Epithelial cell of prostate (primary cell): ENCODE measurements around the gene TNNC1.
A peak's percentile ranks its signal among the peaks of the same experiment; 100 is the strongest.

Source experiments
- DNase-seq: peaks from one replicate; pipeline ENCODE4 v3.0.0-alpha.2; 2011; ENCODE audit warnings: low read depth, low spot score
- H3K27ac ChIP-seq: fragments of 450-650 bp; 2 replicates; pipeline ENCODE4 v1.5.1; 2017; ENCODE audit warnings: mild to moderate bottlenecking

The TNNC1 gene

DNA sequence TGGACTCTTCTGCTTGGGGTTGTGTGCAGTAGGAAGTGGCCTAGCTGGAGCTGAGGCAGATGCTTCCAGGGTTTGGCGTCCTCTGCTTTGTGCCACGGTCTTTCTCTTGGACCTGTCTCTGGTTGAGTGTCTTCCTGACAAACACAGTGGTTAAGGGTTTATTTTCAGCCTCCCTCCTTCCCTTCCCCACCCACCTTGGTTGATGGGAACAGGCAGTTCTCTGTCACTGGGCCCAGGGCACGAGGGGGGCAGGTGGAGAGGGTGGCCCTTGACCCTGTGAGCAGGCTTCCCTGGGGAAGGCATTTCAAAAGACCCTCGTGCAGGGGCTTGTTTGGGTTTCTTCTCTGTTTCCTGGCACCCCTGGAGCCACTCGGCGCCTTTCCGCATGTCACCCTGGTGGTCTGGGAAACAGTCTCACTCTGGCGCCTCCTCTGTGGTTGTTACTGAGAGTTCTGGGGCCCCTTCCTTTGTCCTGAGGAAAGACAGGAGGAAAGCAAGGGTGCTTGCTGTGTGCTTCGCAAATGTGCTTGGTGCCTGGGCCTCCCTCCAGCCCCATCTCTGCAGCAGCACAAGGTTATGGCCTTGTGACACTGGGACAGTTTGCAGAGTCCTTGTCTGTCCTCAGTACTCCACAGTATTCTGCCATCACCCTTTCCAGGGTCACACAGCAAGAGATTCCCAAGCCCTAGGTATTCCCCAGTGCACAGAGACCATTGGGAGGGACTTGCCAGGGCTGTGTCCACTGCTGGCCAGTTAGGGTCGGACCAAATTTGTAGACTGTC is 31.0 kb upstream of the TNNC1 start:
- no peak overlapping the region for H3K27ac ChIP-seq
- DNase-seq = no peak

DNA sequence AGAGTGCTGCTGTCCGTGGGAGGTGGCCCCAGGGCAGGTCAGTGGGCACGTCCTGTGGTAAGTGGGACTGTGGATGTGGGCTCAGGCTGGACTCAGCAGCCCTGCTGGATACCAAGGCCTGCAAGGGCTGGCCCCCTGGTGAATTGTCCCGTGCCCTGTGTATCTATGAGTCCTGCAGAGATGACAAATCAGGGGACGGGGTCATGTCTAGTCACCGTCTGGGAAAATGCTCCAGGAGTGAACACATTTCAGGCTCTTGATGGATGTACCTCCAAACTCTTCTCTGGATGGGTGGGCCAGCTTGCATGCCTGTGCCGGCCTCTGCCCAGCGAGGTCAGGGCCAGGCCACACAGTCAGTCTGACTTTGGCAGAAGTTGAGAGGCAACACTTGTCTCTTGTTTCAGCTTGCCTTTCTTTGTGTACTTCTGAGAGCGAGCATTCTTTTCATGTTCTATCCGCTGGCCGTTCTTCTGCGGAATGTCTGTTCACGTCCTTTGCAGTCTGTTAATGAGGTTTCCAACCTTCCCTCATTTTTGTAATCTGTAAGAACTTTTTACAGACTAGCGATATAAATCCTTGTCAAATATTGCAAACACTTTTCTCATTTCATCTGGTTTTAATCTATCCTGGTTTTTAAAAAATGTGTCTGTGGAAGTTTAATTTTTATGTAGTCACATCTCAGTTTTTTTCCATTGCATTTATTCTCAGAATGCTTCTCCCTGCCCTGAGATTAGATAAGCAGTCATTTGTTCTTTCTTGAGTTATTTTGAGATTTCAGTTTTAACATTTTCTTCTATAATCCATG is 29.9 kb upstream of the TNNC1 start:
- peak; percentile 27 for DNase-seq
- H3K27ac ChIP-seq = peak overlapping the region; percentile 47

DNA sequence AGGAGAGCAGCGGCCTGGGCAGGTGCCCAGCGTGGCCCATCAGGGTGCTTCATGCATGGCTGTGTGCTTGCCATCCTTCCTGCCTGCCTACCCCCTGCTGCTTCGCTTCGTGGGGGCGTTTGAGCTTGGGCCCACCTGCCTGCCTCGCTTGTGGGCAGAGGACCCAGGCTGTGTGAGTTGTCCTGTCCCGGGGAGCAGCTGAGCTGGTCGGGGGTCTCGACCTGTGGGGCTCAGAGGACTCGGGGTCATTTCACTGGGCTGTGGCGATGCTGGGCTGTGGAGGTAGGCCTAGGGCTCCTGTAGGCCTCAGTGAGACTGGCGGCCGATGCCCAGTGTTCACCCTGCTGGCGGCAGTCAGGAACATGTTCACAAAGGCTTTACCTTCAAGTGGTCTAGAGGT is 29.2 kb upstream of the TNNC1 start:
- peak overlapping the region; percentile 47 for H3K27ac ChIP-seq
- DNase-seq = no peak

DNA sequence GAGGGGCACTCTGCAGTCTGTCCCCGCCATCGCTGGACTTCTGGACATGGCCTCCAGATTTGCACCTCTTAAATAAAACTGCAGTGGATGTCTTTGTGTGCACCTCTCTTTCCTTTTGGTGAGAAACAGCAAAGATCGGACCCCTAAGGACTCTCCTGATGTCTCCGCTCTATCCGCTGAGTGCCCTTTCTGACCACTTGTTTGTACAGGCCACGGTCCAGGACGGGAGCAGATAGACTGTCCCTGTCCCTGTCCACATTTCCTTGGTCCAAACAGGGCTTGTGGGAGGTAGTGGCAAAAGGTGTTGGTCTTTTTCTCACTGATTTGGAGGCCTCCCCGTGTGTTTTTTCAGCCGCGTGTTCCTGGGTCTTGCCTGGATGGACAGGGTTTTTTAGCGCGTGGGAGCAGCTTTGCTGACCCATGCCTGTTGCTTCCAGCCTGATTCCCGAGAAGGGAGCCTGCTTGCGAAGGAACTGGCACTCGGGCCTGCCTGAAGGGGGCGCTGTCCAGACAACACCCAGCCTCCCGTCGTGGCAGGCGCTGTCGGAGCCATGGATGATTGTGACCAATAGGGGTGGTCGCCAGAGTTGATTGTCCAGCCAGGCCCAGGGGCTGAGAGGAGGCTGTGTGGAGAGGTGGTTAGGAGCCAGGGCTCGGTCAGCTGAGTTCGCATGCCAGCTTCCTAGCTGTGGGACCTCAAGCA is 28.1 kb upstream of the TNNC1 start:
- DNase-seq = no peak
- no peak overlapping the region for H3K27ac ChIP-seq

DNA sequence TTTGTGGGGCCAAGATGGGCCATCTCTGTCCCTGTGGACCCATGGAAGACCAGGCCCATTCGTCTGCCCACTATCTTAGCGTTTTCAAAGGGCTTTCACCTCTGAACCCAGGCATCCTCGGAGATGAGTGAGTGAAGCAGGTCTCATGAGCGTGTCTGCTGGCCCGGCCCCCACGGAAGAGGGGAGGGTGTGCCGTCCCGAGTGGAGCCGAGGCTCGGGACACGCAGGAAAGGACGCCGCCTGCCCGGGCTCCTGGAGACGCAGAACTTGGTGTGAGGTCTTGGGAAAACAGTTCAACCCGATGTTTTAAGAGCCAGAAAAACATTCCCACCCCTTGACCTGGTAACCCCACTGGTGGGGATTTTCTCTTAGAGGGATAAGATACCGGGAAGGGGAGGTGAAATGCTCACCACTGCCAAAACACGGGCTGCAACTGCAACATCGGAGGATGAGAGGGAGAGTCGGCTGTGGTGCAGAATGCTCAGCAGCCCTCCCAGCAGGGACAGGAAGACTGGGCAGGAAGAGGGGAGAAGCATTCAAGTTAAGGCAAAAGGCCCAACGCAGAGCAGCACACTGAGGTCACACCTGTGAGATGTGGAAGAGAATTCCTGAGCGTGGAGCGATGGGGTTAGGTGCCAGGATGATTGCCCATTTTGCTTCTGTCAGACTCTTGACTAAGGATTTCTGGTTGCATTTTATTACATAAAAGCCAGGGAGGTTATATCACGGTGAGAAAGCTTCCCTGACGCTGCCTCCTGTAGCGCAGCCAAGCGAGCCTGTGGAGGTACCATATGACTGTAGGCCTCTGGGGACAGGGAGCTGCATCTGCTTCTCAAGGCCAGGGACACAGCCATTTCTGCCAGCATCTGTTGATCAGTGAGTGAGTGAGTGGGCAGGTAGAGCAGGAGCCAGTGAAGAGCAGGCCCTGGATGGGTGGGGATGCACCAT is 27.2 kb upstream of the TNNC1 start:
- no peak for DNase-seq

DNA sequence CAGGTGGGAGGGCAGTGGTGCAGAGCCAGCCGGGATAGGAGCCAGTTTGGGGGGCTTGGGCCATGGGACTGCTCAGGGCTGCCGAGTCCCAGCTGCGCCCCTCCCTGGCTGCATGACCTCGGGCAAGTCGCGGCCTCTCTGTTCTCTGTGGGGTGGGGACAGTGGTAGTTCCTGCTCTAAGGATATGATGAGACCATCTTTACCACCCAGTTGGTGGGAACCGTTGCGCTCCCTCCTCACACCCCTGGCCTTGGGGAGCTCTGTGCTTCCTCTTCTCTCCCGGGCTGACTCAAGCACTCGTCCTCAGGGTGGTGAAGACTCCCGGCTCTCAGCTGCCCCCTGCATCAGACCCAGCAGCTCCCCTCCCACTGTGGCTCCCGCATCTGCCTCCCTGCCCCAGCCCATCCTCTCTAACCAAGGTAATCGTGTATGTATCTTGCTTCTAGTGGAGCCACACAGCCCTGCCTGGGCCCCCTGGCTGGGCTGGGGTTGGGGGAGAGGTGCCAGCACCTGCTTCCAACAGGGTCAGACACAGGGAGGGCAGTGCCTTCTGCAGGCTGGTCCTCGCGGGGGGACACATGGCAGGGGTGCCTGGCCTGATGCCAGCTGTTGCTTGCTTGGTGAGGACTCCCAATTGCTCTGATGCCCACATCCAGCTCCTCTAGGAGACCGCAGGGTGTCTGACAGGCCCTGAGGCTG is 26.2 kb upstream of the TNNC1 start:
- no peak overlapping the region for H3K27ac ChIP-seq
- DNase-seq = no peak

More for the DNA sequence above, 27.2 kb upstream of the TNNC1 start:
- H3K27ac ChIP-seq = no peak overlapping the region

DNA sequence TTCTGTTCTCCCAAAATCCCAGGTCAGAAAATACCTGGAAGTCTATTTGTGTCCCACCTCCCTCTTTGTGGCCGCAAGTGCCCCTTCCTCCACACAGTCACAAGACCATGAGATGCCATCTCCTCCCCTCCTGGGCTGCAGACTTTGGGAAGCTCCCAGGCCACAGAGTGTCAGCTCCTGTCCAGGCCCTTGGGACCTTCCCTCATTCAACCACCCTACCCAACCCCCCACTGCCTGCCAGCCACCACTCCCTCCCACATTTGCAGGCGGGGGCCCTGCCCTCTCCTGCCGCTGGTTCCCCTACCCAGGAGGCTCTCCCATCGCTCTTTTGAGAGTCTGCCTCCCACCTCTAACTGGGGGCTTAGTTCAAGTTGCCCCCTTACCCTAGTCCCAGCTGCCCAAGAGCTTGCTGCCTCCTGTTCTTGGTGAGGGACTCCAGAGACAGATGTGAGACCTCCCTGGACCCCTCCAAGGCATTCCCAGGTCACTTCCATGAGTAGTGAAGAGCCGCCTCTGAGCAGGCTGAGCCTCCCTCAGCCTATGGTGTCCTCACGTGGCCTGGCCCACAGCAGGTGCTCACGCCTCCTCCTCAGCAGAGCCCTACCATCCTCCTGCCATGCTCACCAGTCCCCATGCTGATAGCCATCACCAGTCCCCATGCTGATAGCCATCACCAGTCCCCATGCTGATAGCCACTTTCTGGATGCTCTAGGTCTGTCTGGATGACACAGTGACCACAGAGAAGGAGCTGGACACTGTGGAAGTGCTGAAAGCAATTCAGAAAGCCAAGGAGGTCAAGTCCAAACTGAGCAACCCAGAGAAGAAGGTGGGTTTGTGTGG is 25.4 kb upstream of the TNNC1 start:
- no peak for DNase-seq
- H3K27ac ChIP-seq = no peak overlapping the region

DNA sequence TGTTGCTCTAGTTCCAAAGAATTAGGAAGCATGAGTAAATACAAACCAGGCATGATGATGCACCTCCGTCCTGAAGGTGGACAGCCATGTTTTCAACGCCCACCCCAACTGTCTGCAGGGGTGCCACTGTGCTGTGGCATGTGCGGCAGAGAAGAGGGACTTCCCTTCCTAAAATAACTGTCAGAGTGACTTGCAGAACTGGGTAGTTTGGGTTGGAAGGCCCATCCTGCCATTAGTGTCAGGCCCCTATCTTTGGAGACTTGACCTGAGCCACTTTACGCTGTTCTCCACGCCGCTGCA is 23.9 kb upstream of the TNNC1 start:
- no peak for DNase-seq
- H3K27ac ChIP-seq = no peak overlapping the region

DNA sequence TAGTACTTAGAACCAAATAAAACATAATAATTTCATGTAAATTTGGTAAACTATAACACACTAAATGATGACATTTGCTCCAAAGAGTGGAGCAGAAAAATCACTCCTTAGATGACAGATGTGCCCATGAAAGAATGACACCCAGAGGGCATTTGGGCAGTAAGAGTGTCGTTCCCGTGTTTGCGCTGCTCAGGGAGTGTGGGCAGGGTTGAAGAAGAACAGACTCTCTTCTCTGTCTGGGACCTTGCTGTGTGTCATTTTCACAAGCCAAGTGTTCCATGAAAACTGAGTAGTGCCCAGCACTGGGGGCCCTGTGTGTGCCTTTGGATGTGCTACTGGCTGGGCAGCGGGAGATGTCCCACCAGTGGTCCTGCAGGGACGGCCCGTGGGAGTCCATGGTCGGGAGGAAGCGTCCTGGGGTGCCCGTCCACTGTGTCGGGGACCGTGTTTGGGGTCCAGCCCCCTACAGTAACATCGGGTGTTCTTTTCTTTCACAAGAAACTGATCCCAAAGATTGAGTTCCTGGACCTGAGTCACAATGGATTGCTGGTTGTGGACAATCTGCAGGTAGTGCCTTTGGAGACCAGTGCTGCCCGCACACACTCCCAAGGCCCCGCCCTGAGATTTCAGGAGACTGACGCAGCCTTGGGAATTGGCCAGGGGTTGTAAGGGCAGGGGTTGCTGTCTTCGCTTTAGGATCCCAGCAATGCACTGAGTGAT is 23.4 kb upstream of the TNNC1 start:
- no peak for DNase-seq
- no peak overlapping the region for H3K27ac ChIP-seq

DNA sequence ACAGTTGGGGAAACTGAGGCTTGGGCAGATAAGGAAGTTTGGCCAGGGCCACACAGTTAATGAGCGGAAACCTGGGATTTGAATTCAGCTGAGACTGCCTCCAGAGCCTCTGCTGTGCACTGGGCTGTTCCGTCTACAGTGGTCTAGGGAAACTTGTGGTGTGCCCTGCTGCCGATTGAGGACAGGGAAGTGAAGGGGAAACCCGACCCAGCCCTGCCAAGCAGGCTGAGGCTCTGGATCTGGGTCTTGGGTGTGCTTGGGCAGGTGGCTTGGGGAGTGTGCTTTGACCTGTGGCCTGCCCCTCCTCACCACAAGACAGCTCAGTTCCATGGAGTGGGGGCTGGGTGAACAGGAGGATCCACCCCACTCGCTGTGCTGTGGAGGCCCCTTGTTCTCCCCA is 19.2 kb upstream of the TNNC1 start:
- no peak for DNase-seq
- H3K27ac ChIP-seq = no peak overlapping the region

DNA sequence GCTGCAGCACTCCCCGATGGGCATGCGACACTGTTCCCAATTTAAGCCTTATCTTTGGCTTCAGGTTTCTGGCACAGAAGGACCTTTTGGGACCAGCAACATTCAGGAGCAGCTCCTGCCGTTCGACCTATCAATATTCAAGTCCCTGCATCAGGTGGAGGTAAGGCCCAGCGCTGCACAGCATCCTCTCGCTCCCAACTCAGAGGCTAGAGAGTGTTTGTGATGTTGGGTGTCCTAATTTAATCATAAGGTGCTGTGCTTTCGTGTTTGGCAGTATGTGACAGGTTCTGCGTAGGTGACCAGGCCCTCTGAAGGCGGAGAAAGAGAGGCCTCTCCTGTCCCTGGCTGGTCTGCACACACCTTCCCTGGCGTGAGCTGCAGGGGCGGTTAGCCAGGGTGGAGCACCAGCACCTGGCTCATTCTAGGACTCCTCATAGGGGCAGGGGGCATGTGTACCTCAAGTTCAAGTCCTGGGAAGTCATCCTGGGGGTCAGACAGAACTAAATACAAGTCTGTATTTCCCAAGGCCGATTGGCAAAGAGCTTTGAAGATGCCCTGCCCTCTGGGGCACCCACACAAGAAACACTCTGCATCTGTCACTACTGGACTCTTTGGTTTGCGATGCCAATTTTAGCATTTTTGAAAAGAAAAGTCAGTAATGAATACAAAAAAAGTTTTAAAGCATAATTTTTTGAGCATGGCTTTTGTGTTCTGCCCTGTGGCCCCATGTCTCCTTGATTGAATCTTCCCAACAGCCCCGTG is 18.6 kb upstream of the TNNC1 start:
- H3K27ac ChIP-seq = no peak overlapping the region
- DNase-seq = no peak

DNA sequence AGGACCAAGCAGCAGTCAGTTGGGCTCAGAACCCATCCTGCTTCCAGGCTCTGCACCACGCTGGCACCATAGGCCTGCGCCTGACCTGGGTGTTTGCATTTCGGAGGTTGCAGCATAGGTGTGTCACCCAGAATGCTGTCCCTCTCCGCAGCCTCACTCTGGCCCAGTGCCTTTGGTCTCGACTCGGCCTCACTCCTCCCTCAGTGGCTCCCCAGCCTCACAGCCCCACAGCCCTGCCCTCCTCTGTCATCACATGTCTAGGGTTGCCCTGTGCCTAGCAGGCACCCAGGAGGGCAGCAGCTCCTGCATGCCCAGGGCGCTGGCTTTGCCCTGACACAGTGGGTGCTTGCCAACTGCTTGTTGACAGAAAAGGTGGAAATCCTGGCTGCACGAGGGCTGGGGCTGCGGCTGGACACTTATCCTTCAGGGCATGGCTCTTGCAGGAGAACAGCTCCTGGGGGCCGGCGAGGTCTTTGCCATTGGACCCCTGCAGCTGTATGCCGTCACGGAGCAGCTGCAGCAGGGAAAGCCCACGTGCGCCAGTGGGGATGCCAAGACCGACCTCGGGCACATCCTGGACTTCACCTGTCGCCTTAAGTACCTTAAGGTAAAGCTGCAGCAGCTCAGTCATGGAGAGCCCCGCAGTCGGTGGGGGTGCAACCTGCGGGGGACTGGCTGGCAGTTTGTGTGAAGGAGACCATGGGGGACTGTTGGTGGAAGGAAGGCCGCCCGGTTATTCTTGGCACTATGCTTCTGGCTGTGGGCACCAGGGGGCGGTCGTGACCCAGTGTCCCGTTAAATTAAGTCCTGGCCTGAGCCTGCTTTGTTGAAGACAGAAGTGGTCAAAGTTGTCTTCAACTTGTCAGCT is 17.8 kb upstream of the TNNC1 start:
- DNase-seq = no peak
- H3K27ac ChIP-seq = no peak overlapping the region

DNA sequence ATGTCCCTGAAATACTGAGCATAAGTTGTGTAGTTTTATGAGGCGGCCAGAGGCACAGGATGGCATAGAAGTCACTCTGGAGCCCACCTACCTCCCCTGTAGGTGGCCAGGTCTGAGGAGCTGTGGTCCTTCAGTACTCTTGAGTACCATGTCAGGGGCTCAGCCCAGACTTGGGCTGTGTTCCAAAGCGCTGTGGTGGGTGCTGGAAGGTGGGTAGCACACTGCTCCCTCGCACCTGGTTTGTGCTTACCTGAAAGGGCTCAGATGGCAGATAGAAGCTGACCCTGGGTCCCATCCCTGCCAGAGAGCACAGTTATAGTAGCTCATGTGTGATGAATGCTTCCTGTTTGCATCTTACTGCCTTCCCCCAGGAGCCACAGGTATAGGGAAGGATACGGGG is 17.1 kb upstream of the TNNC1 start:
- no peak overlapping the region for H3K27ac ChIP-seq
- DNase-seq = no peak

DNA sequence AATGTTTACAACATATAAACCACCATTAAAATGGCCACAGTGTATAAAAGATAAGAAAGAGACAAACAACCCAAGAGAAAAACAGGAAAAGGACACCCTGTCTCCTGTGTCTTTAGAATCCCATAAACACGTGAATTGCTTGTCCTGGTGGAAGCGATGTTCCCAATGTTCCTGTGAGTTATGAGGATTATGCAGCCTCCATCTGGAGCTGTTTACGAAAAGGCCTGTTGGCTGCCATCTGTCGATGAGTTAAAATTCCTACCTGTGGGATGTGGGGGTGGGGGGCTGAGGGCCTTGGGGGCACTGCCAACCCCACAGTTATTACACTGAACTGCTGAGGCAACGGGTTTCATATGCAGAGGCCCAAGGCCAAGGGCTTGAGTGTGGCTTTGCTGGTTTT is 15.2 kb upstream of the TNNC1 start:
- no peak overlapping the region for H3K27ac ChIP-seq
- DNase-seq = no peak

DNA sequence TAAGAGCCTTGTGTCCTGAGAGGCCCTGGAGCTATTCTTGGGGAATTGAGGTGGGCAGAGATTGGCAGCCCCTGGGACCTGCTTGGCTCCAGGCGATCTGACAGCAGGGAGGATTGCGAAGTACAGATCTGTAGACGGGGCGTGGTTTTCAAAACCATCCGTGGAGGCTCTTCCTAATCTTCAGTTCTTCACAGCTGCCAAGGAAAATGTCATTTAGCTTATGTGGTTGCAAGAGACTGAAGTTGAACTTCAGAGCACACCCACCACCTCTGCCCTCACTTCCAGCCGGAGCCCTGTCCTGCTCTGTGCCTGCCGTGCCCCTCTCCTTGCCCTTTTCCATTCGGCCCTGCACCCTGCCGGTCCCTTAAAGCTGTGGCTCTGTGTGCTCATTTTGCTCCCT is 14.5 kb upstream of the TNNC1 start:
- DNase-seq = no peak
- H3K27ac ChIP-seq = no peak overlapping the region

DNA sequence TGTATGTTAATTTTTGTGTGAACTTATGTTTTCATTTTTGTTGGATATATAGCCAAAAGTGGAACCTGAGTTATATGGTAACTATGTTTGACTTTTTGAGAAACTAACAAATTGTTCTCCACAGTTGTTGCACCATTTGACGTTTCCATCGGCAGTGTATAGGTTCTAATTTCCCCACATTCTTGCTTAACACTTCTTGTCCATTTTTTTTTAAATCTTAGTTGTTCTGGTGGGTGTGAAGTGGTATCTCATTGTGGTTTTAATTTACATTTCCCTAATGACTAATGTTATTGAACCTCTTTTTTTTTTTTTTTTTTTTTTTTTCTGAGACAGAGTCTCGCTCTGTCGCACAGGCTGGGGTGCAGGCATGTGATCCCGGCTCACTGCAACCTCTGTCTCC is 9.6 kb upstream of the TNNC1 start:
- no peak for DNase-seq
- H3K27ac ChIP-seq = no peak overlapping the region

DNA sequence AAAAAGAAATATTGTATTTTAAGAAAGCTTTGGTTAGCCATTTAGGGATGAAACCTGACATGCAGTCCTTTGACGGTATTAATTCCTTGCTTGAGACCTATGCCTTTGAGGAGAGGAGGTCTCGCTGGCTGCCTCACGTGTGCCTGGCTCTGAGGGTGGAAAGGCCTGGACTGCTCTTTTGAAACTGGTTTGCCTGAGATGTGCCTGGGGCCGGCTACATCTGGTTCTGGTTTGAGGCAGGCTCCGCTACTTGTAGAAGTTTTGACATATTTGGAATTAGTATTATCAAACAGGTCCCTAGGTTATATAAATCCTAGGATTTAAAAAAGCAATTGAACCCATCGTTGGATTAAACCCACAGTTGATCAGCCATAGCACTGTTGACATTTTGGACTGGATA is 8.0 kb upstream of the TNNC1 start:
- no peak overlapping the region for H3K27ac ChIP-seq
- DNase-seq = no peak
